GM21423 (cell line): ENCODE results near the gene EME1.
"Not testable (repeated sequence)": the region's sequence is repeated elsewhere in the genome, so short reads cannot be mapped to it uniquely, and the experiment has no call there.

Experiments
- ATAC-seq: cut with Tn5 transposase; IDR thresholded peaks from one replicate; pipeline ENCODE4 v1.9.1; 2021; ENCODE audit warnings: mild to moderate bottlenecking, moderate library complexity; ENCODE audit not compliant: unreplicated experiment

EME1 gene

DNA sequence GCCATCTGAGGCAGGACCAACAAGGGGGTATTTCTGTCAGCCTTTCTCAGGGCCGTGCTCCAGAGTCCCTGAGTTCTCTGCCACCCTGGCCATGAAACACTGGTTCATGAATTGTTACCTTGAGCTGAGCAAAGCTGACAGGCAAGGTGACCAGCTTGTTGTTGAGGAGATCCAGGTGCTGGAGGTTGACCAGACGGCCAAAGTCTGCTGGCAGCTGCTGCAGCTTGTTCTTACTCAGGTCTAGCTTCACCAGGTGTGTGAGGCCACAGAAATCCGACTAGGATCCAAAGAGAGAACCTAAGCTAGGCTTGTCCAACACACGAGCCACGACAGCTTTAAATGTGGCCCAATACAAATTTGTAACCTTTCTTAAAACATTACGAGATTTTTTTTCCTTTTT lies 19.6 kb downstream of the EME1 start:
- no peak for ATAC-seq

DNA sequence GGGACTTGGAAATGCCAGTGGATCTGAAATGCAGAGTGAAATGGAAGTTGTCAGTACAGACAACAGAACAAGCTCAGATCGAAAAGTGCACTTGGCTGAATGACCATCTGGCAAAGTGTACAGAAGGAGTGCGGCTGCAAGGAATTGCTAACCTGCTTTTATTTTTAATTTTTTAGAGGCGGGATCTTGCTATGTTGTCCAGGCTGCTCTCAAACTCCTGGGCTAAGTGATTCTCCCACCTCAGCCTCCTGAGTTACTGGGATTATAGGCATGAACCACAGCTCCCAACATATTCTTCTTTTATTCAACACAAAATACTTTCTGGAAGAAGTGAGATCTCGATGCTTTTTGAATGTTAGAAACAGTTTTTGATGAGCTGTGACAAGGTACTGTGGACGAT lies 20.7 kb downstream of the EME1 start:
- ATAC-seq: no peak

DNA sequence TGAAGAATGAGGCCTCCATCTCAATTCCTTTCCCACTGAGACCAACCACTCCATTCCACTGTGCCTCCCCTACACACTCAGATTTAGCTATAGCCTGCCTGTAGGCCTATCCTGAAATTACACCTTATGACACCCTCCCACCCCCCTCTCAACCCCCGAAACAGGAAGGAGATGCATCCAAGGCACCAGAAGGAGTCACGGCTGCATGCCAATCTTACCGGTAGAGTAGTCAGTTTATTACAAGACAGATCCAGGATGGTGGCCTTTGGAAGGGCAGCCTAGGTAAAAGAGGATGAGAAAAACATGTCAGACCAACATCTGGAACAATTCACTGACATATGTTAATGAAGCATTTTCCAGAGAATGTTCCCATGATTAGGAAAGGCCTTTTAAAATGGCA lies 21.7 kb downstream of the EME1 start:
- ATAC-seq: no peak

GRCh38 chr17:50396261-50397110 lies 23.5 kb downstream of the EME1 start:
- ATAC-seq: no peak

DNA sequence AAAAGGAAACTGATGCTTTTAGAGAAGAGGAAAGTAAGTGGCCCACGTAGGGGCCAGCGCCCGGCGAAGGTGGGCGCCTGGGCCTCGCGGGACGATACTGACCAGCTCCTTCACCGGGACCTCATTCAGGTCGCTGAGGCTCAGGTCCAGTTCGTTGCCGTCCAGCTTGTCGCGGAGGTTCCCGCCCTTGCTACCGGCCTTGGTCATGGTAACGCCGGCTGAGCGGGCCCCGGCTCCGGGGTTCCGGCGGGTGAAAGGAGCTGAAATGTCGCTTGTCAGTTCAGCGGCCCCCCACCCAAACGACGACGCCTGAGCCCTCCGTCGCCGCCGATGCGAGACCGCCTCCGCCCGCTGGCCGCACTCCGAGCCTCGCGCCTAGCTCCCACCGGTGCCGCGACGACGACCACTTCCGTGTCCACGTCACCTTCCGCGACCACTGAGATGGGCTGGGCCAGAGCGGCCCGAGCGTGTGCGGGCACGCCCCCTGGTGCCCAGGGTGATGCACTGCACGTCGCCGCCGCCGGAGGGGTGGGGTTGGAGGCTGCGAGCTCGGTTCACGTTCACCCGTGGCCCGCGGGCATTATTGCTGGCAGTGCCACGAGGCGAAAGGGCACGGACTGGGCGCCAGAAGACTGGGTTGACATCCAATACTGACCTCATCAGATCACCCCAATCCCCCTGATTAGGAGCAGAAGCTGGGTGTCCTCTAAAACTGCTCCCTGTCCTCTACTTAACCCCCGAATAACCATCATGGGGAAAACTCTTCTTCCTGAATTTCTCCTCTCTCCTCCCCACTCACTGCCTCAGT lies 24.3 kb downstream of the EME1 start, which contains the start of gene LRRC59:
Gene LRRC59, minus strand, starts transcription at position 413 of the 808 bp plus-strand sequence. Its CDS starts 206 bp downstream, at position 207.
- peak; percentile 93 for ATAC-seq

DNA sequence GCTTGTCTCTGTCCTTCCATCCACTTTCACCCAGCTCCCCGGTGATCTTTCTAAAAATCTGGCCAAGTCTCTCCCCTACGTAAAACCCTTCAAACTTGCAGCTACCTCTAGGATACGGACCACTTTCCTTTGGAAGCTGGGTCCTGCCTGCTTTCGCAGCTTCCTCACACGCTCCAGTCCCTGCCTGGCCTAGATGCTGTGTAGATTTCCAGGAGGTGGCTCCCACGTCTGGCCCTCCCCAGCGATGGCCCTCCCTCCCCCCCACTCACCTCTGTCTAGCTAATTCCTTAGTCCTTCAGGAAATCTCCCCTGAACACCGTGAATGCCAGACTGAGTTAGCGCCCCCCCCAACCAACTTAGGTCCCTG lies 24.9 kb downstream of the EME1 start:
- ATAC-seq: no peak

DNA sequence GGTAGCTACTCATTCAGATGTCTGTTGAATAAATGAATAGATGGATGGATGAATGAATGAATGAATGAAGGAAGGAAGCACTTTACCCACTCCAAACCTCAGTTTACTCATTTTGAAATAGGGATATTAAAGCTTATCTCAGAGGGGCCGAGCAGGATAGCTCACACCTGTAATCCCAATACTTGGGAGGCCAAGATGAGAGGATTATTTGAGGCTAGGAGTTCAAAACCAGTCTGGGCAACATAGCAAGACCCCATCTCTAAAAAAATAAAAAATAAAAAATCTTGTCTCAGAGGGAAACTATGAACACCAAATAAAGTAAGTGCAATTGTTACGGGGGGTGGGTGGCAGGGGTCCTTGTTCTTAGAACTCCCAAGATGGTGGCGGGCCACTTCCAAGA lies 25.6 kb downstream of the EME1 start:
- ATAC-seq: not testable (repeated sequence)

DNA sequence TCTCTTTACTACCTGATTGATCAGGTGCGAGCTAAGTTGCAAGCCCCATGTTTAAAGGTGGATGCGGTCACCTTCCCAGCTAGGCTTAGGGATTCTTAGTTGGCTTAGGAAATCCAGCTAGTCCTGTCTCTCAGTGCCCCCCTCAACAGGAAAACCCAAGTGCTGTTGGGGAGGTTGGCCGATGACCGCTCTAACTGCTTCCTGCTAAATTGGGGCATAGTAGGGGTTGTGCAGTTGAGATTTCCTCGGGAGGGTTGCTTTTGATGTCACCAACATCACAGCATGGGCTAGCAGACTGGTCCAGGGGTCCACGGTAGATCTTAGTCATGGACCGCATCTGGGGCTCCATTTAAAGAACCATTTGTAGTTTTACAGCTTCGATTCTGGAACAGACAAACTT lies 26.6 kb downstream of the EME1 start:
- ATAC-seq: not testable (repeated sequence)

- ATAC-seq: not testable (repeated sequence)
These were observed 32.3 kb downstream of the EME1 start for GRCh38 chr17:50405351-50405750.

GRCh38 chr17:50406578-50406977 lies 33.5 kb downstream of the EME1 start:
- no peak for ATAC-seq

DNA sequence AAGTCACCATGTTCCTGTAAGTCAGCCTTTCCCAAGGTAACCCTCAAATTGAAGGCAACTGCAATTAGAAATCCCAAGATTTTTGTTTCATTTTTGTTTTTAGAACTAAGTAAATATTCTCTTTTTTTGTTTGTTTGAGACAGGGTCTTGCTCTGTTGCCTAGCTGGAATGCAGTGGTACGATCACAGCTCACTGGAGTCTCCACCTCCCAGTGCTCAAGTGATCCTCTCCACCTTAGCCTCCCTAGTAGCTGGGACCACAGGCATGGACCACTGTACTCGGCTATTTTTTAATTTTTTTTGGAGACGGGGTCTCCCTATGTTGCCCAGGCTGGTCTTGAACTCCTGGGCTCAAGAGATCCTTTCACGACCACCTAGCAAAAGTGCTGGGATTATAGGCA lies 34.9 kb downstream of the EME1 start:
- ATAC-seq: no peak

DNA sequence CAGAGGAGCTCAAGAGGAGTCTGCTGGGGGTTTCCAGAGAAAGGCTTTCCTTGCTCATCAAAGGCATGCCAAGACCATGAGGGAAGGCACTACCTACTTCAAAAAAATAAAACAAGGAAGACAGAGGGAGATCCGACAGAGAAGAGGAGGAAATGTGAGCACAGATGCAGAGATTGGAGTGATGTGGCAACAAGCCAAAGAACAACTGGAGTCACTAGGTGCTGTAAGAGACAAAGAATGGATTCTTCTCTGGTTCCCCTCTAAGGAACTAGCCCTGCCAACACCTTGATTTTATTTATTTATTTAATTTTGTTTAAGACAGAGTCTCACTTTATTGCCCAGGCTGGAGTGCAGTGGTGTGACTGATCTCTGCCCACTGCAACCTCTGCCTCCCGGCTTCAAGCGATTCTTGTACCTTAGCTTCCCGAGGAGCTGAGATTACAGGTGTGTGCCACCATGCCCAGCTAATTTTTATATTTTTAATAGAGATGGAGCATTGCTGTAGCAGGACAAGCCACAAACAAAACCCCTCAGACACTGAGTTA lies 39.2 kb downstream of the EME1 start:
- no peak for ATAC-seq

- no peak for ATAC-seq
These were observed 41.8 kb downstream of the EME1 start for GRCh38 chr17:50414808-50415207.

- not testable (repeated sequence) for ATAC-seq
These were observed 46.5 kb downstream of the EME1 start for GRCh38 chr17:50419577-50419976.

DNA sequence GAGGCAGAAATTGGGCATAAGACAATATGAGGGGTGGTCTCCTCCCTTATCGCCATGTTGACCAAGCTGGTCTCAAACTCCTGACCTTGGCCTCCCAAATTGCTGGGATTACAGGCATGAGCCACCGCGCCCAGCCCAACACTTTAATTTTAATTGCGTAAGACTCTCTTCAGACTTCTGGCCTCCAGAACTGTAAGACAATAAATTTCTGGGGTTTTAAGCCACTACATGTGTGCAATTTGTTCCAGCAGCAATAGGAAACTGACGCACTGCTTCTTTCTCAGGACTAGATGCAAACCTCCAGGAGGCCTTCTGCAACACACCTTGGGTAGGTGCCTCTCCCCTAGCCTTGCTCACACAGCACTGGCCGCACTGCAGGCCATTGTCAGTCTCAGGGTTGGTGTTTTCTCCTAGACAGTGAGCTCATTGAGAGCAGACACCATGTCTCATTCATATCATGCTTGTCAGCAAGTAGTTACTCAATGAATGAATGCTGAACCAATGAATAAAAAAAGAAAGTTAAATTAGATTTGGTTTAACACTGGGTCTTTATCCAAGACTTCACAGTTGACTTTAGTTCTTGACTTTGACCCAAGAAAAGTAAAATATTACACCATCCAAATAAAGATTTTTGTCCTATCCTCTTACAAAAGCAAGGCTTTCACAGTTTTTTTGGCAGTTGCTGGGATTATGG lies 47.5 kb downstream of the EME1 start:
- ATAC-seq: no peak

DNA sequence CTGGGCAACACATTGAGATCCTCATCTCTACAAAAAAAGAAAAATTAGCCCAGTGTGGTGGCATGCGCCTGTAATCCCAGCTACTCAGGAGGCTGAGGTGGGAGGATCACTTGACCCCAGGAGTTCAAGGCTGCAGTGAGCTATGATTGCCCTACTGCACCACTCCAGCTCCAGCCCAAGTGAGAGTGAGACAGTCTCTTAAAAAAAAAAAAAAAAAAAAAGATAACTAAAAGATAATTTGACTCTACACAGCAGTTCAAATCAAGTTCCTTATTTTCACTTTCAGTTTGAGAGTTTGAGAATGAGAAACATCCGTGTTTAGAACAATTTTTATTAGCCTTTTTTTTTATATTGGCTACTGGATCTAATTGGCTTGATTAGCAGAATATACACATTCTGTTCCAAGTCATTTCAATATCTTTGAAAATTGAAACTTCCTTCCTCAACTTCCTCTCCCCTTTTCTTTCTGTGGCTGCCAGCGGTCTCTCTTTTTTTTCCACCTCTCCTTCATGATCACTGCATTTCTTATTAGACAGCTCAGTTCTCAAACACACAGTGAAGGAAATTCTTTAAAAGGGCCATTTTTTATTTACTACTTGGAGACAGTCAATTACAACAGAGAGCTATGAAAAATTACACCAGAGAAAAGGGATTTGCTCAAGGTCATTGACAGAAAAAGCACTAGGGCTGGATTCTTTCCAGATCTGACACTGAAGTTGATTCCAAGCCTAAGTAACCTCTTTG lies 48.5 kb downstream of the EME1 start:
- ATAC-seq: no peak

DNA sequence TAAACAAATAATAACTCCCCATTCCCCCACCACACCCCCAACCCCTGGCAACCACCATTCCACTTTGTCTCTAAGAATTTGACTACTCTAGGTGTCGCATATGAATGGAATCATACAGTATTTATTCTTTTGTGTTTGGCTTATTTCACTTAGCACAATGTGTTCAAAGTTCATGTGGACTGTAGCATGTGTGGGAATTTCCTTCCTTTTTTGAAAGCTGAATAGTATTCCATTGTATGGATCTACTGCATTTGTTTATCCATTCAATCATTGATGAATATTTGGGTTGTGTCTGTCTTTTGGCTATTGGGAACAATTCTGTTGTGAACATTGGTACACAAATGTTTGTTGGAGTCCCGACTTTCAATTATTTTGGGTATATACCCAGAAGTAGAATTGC lies 49.7 kb downstream of the EME1 start:
- no peak for ATAC-seq

- ATAC-seq: no peak
These were observed 50.6 kb downstream of the EME1 start for GRCh38 chr17:50423553-50424159.

DNA sequence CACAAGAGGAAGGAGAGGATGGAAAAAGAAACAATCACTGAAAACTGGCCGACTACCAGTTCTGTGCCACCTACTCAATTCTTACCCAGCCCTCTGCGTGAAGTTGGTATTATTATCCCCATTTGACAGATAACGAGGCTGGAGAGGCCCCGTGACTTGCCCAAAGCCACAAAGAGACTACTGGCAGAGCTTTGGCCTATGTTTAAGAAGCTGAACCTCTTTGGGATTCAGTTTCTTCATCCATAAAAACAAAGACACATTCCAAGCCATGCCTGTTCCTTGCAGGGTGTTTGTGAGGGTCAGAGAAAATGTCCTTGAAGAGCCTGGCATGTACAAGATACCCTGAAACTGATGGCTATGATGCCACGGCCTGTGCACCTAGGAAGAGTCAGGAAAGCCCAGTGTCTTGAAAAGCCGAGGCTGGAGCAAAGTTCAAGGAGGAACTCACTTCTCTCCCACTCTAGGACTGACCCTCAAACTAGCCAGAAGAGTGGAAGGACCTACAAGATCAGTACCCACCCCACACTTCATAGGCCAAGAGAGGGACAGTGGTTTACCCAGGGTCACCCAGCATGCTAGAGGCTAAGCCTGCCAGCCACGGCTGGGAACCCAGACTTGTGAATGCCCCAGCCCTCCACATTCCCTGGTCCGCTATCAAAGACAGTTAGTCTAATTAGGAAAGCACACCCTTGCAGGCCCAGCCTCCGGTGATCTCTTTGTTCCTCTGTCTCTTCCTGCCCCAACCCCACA lies 51.4 kb downstream of the EME1 start:
- no peak for ATAC-seq
